Fibroblast of skin of right biceps (primary cell): ENCODE data around the gene NHERF1.

Experiments
- DNase-seq: peaks from one replicate; pipeline ENCODE4 v3.0.0-alpha.2; 2013

Gene NHERF1

GRCh38 chr17:74815067-74815466 lies 66.6 kb downstream of the NHERF1 start:
- DNase-seq = no peak

DNA sequence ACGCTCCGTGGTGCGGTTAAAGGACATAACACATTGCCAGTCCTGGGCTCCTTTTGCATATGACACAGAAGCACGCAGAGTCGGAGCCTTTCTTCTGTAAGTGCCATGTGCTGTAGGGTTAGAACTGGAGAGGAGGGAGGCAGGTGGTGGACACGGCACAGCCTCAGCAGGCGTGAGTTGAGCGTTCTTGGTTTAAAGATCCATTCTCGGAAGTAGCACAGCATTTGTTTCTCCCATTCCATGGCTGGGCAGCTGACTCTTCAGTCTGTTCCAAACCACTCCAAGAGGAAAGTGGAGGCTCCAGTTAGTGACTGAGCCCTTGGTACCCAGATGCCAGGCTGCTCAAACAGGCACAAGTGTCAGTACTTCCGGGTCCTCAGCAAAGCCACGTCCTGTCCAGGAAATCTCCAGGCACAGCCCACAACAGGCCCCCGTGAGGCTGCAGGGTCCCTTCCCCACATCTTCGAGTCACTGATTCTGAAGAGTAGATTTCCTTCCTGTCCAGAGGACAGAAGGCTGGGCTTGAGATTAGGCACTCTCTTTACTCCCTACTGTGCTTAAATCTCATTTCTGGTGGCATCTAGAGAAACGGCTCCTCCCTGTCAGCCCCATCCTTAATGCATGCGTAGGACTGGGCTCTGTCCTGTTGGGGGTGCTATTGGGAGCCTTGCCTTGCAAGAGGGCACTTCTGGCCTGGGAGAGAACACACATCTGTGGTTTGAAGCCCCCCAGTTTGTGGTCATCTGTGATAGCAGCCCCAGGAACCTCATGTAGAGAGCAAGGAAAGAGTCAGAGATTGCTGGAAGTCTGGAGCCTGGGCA lies 67.3 kb downstream of the NHERF1 start:
- no peak for DNase-seq

GRCh38 chr17:74816905-74817620 lies 68.6 kb downstream of the NHERF1 start:
- no peak for DNase-seq

DNA sequence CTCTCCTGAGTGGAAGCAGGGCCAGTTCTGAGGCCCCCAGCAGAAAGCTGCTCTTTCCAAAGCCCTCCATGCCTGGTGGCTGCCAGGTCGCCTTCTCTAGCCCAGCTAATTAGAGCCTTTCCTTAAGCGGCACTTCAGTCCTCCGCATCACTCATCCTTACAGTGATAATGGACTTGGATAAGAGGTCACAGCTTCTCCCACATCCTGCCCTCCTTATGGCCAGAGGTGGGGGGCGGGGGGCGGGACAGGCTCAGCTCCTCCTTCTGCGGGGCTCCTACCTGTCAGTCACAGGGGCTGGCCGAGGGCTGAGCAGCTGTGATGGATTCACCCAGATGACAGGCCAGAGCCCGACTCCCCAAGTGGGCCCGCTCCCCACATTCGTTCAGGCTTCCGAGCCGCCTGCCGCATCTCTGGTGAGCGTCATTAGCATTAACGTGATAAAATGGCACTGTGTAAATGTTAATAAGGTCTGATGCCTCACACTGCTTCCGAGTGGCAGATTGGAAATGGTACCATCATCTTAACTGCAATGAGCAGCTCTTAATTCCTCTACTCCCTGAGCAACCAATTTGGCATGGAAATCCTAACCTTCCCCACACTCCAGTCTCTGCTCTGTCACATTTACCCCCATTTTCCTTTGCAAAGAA lies 70.0 kb downstream of the NHERF1 start:
- no peak for DNase-seq
